GM12878 (cell line): ENCODE measurements around the gene PGF. TPM values are rescaled to one million over a fixed set of nuclear protein-coding genes. Genes with fewer than 3 reads are reported as not detected.

Source experiments
- ATAC-seq: fragments of 200-7000 bp; cut with Tn5 transposase; 3 replicates; pipeline ENCODE4 v1.9.1; 2020; ENCODE audit warnings: mild to moderate bottlenecking, moderate library complexity
- BruUV-seq: library from RNA; stranded (reverse); fragments of 400-500 nt; replicated peaks from 2 replicates; lab custom pipeline; 2021; lab: Mats Ljungman, UMichigan
- CTCF ChIA-PET: fragments of 300-600 bp; sonication (Branson Sonifier 250); formaldehyde crosslinking; extraction: SDS; loops from one replicate; lab custom pipeline; 2021; ENCODE audit warnings: inconsistent platforms; lab: Yijun Ruan, JAX
- POLR2A ChIA-PET: fragments of 350-600 bp; formaldehyde crosslinking; extraction: SDS; loops from one replicate; lab custom pipeline; 2021; ENCODE audit warnings: inconsistent platforms; lab: Charles Lee
- RAD21 ChIA-PET: fragments of 300-600 bp; sonication (Branson Sonifier 250); formaldehyde crosslinking; loops from one replicate; lab custom pipeline; 2023; ENCODE audit warnings: antibody characterized with exemption; ENCODE audit not compliant: unreplicated experiment; lab: Charles Lee
- SMC1A ChIA-PET: fragments of 300-600 bp; sonication (Branson Sonifier 250); formaldehyde crosslinking; loops from one replicate; lab custom pipeline; 2023; ENCODE audit not compliant: unreplicated experiment, uncharacterized antibody; lab: Charles Lee
- DNase-seq: peaks from one replicate; pipeline ENCODE4 v3.0.0-alpha.2; 2011; ENCODE audit warnings: low read depth, low spot score
- FAIRE-seq: peaks from 3 replicates; lab custom pipeline; 2011; peaks lifted over from hg19 to GRCh38; lab: Jason Lieb, UNC
- H2AFZ ChIP-seq: 2 replicates; pipeline ENCODE4 v1.6.0; 2011; ENCODE audit warnings: low read depth, low read length, control low read depth; ENCODE audit not compliant: control insufficient read depth
- H3K27ac ChIP-seq: 2 replicates; pipeline ENCODE4 v1.5.1; 2011; ENCODE audit warnings: control low read depth; ENCODE audit not compliant: control insufficient read depth, insufficient read depth
- H3K27me3 ChIP-seq, 2 experiments: replicated peaks in 1 of 2; 2 replicates each; pipeline versions ENCODE4 v1.6.0 to v1.6.1; 2011; ENCODE audit warnings: low read length in 1 of 2; ENCODE audit not compliant: control insufficient read depth in 2 of 2, insufficient read depth in 2 of 2
- H3K36me3 ChIP-seq, 2 experiments: 2 replicates each; pipeline ENCODE4 v1.5.1; 2011; ENCODE audit warnings: low read length in 1 of 2; ENCODE audit not compliant: control insufficient read depth in 2 of 2, insufficient read depth in 2 of 2
- H3K4me1 ChIP-seq: 2 replicates; pipeline ENCODE4 v1.6.1; 2011; ENCODE audit warnings: mild to moderate bottlenecking, low read length, moderate library complexity, mixed read lengths; ENCODE audit not compliant: control insufficient read depth, insufficient read depth
- H3K4me2 ChIP-seq: 2 replicates; pipeline ENCODE4 v1.6.0; 2011; ENCODE audit warnings: control low read depth; ENCODE audit not compliant: control insufficient read depth, insufficient read depth
- H3K4me3 ChIP-seq: fragments of 200-600 bp; sonication (generic); 2 replicates; pipeline ENCODE4 v1.5.1; 2016
- H3K79me2 ChIP-seq: 2 replicates; pipeline ENCODE4 v1.6.0; 2011; ENCODE audit warnings: low read length; ENCODE audit not compliant: control insufficient read depth, insufficient read depth
- H3K9ac ChIP-seq: 2 replicates; pipeline ENCODE4 v1.8.0; 2011; ENCODE audit warnings: low read length, control low read depth, mixed read lengths; ENCODE audit not compliant: control insufficient read depth, insufficient read depth
- H3K9me3 ChIP-seq: replicated peaks from 3 replicates; pipeline ENCODE4 v1.5.1; 2011; ENCODE audit warnings: mild to moderate bottlenecking, low read length; ENCODE audit not compliant: control insufficient read depth, insufficient read depth
- H4K20me1 ChIP-seq: 2 replicates; pipeline ENCODE4 v1.6.0; 2011; ENCODE audit not compliant: control insufficient read depth, insufficient read depth
- CHD4 ChIP-seq: fragments of 200-600 bp; sonication (generic); IDR thresholded peaks from 2 replicates; pipeline ENCODE4 v1.6.1; 2016; ENCODE audit warnings: mild to moderate bottlenecking
- GATAD2B ChIP-seq: fragments of 450-650 bp; conservative IDR thresholded peaks from 2 replicates; pipeline ENCODE4 v1.6.1; 2017; ENCODE audit warnings: low read depth, mild to moderate bottlenecking, moderate library complexity
- MTA2 ChIP-seq: fragments of 450-650 bp; IDR thresholded peaks from 2 replicates; pipeline ENCODE4 v1.6.1; 2016; ENCODE audit warnings: low read depth, mild to moderate bottlenecking, moderate library complexity
- ZNF217 ChIP-seq: fragments of 450-650 bp; IDR thresholded peaks from 2 replicates; pipeline ENCODE4 v1.6.1; 2017; ENCODE audit warnings: antibody characterized with exemption, mild to moderate bottlenecking
- WGBS: methylation state at CpG from one replicate; pipeline ENCODE4 v1.1.6; 2016; ENCODE audit warnings: low lambda C conversion rate; ENCODE audit not compliant: insufficient replicate concordance, insufficient coverage; ENCODE audit errors: missing lambda C conversion rate; 5-methylcytosine and 5-hydroxymethylcytosine counted together
- in situ Hi-C: fragments of 300-500 bp; cut with MboI; formaldehyde crosslinking; loops from 9 replicates; pipeline ENCODE4 v1.14.3; 2018; ENCODE audit warnings: mixed read lengths
- intact Hi-C: fragments of 100-400 bp; cut with micrococcal nuclease; formaldehyde crosslinking; loops from one replicate; pipeline ENCODE4 v1.14.2; 2022; ENCODE audit not compliant: unreplicated experiment
- polyA plus RNA-seq, 11 experiments: library from polyadenylated mRNA; depleted of rRNA in 4 of 11; unstranded in 6 of 11; stranded (reverse) in 5 of 11; fragments of >200 nt; fragmentation: Nextera tagmentation in 4 of 11; fragmentation: Illumina TruSeq in 1 of 11; extraction: Ambion mirVana in 4 of 11; extraction: Trizol in 1 of 11; gene quantifications; 1 replicate in 1 of 11; 2 replicates in 10 of 11; pipeline versions ENCODE4 v1.2.1 to v1.2.3, GENCODE V29; 2011 to 2016; ENCODE audit warnings: inconsistent platforms in 2 of 11, missing spikeins in 2 of 11, low read depth in 1 of 11
- total RNA-seq, 4 experiments: library from RNA; depleted of rRNA in 3 of 4; stranded (reverse); fragments of >200 nt in 3 of 4; fragmentation: Illumina TruSeq in 1 of 4; extraction: Trizol in 1 of 4; gene quantifications; 2 replicates each; pipeline versions ENCODE4 v1.2.1 to v1.2.3, GENCODE V29; 2013 to 2021
- TF ChIP-seq, protein P1 (sequence below): fragments of 450-650 bp; IDR thresholded peaks from 2 replicates; pipeline ENCODE4 v1.6.1; 2017; ENCODE audit warnings: mild to moderate bottlenecking, moderate library complexity

Gene PGF
- total and polyA plus RNA-seq, 10 of the 15 experiments (the other 5 are each of a cell fraction or from before 2014, with no cell fraction given), result 0.11 to 5.5 (median 0.63) TPM

GRCh38 chr14:74977164-74977900, 21.9 kb upstream of the PGF start:
- H2AFZ ChIP-seq, result no peak overlapping the region
- no peak overlapping the region for H3K4me2 ChIP-seq
- ATAC-seq (no peak), DNase-seq (no peak), FAIRE-seq (no peak)
- ChIA-PET SMC1A (no interaction called here), POLR2A (no interaction called here), CTCF (interaction anchor here (1.5 kb wide), 1 partner anchor 111 kb away, joined by 3 read pairs; no protein-coding TSS in a partner anchor), RAD21 (no interaction called here)
- H3K9ac ChIP-seq, result no peak overlapping the region
- WGBS, result 9% methylated on average over 8 of the region's 12 CpGs
- no peaks in the 10 kb centered on the region for H3K9me3 ChIP-seq
- H3K4me1 ChIP-seq, result peaks cover 2% of the 10 kb centered on the region; the same call in 1 of the 2 replicates
- TF ChIP-seq, protein P1, sequence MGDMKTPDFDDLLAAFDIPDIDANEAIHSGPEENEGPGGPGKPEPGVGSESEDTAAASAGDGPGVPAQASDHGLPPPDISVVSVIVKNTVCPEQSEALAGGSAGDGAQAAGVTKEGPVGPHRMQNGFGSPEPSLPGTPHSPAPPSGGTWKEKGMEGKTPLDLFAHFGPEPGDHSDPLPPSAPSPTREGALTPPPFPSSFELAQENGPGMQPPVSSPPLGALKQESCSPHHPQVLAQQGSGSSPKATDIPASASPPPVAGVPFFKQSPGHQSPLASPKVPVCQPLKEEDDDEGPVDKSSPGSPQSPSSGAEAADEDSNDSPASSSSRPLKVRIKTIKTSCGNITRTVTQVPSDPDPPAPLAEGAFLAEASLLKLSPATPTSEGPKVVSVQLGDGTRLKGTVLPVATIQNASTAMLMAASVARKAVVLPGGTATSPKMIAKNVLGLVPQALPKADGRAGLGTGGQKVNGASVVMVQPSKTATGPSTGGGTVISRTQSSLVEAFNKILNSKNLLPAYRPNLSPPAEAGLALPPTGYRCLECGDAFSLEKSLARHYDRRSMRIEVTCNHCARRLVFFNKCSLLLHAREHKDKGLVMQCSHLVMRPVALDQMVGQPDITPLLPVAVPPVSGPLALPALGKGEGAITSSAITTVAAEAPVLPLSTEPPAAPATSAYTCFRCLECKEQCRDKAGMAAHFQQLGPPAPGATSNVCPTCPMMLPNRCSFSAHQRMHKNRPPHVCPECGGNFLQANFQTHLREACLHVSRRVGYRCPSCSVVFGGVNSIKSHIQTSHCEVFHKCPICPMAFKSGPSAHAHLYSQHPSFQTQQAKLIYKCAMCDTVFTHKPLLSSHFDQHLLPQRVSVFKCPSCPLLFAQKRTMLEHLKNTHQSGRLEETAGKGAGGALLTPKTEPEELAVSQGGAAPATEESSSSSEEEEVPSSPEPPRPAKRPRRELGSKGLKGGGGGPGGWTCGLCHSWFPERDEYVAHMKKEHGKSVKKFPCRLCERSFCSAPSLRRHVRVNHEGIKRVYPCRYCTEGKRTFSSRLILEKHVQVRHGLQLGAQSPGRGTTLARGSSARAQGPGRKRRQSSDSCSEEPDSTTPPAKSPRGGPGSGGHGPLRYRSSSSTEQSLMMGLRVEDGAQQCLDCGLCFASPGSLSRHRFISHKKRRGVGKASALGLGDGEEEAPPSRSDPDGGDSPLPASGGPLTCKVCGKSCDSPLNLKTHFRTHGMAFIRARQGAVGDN, result no peak
- TF ChIP-seq CHD4, result no peak
- TF ChIP-seq GATAD2B, result no peak
- no peak for TF ChIP-seq MTA2
- TF ChIP-seq ZNF217, result no peak
- H3K36me3 ChIP-seq, result no peaks in the 10 kb centered on the region
- H3K4me3 ChIP-seq, result no peak overlapping the region
- in situ Hi-C loops, result no loop called here
- H3K79me2 ChIP-seq, result no peaks in the 10 kb centered on the region
- H3K27me3 ChIP-seq, result no peaks in the 10 kb centered on the region; a peak in 1 of 4 replicates
- H4K20me1 ChIP-seq, result no peaks in the 10 kb centered on the region
- intact Hi-C loops, result no loop called here
- BruUV-seq, result no TSS peak
- no peak overlapping the region for H3K27ac ChIP-seq
